DMS153 treated with DMSO at 0.1 percent for 48 hours (cell line): Measurements from ENCODE around the gene RSRC1.

Source experiments
- DNase-seq: peaks from one replicate; lab custom pipeline; 2025; ENCODE audit not compliant: unreplicated experiment; lab: John Stamatoyannopoulos, UW

RSRC1 gene

DNA sequence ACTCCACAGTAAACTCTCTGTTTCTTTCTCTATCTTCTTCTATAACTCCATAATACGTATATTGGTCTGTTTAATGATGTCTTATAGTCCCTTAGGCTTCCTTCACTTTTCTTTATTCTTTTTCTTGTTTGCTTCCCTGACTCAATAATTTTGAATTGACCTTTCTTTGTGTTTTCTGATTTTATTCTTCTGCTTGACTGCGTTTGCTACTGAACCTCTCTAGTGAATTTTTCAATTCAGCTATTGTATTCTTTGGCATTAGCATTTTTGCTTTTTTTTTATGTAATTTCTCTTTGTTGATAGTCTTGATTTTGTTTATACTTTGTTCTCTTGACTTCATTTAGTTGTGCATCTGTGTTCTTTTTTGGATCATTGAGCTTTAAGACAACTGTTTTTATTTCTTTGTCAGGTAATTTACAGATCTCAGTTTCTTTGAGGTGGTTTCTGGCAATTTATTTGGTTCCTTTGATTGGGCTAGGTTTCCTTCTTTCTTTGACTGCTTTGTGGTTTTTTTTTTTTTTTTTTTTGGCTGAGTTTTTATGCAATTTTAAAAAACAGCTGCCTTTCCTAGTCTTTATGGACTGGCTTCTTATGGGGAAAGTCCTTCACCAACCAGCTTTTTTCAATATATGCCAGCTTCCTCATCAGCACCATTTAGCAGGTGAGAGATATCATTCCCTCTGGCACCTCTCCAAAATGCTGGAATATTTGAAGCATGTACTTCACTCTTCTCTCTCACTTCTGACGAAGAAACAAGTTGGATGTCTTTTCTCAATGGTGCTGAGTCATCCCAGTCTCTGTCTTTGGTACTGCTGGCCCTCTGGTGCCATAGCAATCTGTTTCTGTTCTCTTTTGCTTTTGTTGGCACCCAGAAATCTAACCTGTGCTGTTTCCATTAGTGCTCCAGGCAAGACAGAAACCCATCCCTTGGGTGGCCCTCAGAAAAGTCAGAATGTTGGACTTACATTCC lies 17.6 kb downstream of the RSRC1 start:
- no peak for DNase-seq

DNA sequence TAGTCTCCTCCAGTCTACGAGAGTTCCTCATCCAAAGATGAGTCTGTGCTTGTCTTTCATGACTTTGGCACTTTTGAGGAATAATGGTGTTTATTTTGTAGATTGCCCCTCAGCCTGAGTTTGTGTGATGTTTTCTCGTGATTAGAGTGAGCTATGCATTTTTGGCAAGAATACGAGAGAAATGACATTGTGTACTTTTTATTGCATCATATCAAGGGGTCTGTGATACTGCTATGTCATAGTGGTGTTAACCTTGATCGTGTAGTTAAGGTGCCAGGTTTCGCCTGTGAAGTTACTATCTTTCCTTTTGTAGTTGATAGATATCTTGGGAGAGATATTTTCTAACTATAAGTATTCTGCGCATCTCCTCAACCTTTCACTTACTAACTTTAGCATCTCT lies 18.9 kb downstream of the RSRC1 start:
- DNase-seq, result no peak

DNA sequence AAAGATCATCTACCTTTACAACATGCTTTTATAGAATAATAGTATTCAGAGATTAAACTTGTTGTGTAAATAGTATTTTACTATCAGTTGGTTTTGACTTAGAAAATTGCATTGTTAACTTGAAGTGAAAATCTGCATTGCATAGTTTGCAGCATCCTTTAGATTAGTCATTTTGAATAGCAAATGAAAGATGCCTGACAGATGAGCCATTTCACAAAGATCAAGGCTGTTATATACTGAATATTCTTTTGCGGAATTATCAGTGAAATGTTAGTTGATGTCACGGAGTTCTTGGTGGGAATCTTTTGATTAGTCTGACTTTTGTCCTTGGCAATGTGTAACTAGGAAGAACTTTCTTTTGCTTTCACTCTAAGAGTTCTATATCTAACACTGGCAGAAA lies 24.5 kb downstream of the RSRC1 start:
- DNase-seq, result no peak

DNA sequence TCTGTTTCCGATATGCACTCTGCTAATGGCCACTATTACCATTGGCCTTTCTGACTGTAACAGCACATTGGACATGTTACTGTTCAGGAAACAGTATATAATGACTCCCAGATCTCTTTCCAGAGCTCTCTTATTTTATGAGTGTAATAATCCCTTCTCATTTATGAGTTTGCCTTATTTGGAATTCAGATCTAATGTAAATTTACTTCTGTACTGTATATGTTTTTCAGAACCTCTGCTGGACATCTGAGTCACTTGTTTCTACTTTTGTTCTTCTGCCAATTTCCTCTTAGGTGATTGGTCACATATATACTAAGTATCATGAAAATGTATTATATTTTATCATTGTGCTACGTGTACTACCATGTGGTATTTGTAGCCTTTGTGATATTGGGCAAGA lies 30.5 kb downstream of the RSRC1 start:
- no peak for DNase-seq

DNA sequence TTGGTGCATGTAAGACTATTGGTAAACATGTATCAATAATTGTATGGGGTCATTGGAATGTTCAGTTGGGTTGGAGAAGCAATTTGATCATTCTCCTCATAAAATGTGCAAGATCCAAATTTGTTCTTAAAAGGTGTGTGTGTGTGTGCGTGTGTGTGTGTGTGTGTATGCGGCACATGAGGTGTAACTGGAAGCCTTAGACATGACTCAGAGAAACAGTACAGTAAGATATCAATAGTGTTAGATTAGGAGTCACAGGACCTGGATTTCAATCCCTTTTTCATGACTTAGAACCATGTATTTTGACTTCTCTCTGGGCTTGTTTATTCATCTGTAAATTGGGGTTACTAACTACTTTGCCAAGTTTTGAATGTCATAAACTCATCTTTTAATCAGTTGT lies 38.3 kb downstream of the RSRC1 start:
- no peak for DNase-seq

DNA sequence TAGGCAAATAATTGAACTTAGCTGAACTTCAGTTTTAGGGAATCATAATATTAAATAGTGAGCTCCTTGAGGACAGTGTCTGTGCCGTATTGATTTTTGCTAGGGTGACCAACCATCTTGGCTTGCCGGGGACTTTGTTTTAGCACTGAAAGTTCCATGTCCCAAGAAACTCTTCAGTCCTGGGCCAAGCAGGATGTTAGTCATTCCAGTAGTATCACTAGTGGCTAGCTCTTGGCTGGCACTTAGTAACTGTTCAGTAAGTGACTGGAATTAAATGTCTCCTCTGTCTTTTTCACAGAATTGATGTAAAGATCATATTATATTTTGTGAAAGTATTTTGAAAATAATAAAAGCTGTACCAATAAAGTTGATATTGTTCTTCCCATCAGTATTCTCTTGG lies 42.3 kb downstream of the RSRC1 start:
- DNase-seq, result no peak

DNA sequence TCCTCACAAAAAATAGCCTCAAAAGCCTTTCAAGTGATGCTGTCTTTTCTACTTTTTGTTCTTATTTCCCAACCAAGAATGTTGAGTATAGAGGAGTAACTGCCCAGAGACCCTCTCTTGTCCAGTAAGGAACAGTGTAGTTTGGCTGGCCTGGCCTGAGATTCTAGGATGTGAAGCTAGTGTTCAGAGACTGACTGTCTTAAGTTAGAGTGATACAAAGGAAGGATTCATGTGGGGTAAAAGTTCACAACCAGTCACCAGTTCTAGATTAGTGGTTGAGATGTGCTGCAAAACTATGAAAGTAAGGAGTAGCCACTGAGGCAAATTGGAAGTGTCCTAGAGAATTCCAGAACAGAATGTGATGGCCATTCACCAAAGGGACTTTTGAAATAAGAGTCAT lies 49.1 kb downstream of the RSRC1 start:
- no peak for DNase-seq

DNA sequence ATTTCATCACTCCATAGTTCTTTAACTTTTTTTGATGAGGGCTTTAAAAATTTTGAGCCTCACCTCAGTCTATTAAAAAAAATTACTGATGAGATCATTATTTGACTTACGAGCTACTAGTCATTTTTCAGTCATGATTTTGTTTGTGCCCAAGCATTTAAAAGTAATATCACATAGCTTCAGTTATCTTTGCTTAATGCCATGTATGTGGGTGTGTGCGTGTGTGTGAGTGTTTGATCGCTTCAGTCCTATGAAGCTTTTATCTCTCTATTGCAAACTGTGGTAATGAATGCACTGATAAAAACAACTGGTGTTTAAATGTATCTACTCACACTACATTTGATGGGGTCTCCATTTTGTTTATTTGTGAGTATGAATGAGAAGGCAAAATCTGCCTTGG lies 49.8 kb downstream of the RSRC1 start:
- no peak for DNase-seq

DNA sequence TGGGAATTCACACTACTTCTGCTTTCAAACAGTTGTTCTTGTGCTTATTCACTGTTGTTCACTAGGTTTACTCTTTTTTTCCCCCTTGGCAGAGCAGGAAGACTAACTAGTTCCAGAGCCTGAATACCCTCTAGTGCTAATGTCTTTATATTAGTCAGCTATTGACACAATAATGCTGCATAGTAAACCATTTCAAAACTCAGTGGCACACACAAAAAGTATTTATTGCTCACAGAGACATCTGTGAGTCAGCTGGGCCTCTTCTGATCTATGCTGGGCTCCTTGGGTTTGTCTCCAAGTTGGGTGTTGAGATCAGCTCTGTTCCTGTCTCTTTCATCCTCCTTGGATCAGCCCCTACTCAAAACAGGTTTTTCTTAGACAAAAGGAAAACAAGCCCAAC lies 51.1 kb downstream of the RSRC1 start:
- no peak for DNase-seq

DNA sequence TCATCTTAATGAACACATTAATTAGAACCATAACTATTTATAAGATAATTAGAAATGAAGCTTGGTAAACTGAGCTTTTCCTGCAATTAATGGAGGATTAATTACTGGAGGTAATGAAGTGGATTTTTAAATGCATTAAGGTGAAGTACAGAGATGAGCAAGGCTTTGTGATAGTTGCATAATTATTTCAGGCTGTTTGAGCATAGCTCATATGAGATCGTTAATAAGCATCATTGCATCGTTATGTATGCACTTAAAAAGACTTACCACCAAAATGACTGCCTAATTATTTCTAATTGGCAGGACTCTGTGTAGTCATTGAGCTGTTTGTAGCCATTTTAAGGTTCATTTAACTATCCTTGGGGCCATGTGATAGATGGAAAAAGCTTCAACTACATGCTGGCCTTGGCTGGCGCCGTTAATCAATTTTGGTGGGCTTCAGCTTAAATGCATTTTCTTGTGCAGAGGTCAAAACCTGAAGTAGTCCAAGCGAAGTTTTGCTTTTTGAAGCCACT lies 55.3 kb downstream of the RSRC1 start:
- DNase-seq, result no peak

DNA sequence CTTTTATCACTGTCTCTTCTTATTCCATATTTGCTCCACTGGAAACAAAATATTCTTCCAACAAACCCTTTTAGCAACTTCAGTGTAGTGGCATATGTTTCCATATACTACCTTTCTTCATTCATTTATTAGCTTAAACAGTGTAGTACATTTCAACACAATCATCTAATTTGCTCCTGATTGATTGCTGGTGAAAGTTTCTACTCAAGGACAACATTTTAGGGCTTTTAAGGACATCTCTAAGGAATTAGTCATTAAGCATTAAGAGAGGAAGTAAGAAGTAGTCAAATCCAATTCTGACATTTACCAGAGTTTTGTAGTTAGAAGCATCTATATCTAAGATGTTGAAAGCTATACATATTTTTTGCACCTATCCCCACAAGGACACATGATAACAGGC lies 55.8 kb downstream of the RSRC1 start:
- DNase-seq, result no peak

DNA sequence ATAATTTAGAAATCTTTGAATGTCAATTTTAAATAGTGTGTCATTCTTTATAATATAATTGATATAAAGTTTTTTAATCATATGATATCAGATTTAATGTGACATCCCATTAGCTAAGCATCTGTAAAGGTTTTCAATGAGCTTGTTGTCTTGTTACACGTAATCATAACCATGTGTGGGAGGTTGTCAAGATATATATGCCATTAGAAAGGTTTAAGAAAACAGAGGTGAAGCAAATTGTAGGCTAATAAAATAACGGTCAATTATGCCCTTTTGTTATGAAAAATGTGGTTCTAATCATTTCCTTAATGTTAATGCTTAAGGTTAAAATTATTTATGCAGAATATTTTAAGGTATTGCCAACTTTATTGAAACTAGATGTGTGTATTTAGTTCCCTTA lies 56.3 kb downstream of the RSRC1 start:
- DNase-seq, result no peak

DNA sequence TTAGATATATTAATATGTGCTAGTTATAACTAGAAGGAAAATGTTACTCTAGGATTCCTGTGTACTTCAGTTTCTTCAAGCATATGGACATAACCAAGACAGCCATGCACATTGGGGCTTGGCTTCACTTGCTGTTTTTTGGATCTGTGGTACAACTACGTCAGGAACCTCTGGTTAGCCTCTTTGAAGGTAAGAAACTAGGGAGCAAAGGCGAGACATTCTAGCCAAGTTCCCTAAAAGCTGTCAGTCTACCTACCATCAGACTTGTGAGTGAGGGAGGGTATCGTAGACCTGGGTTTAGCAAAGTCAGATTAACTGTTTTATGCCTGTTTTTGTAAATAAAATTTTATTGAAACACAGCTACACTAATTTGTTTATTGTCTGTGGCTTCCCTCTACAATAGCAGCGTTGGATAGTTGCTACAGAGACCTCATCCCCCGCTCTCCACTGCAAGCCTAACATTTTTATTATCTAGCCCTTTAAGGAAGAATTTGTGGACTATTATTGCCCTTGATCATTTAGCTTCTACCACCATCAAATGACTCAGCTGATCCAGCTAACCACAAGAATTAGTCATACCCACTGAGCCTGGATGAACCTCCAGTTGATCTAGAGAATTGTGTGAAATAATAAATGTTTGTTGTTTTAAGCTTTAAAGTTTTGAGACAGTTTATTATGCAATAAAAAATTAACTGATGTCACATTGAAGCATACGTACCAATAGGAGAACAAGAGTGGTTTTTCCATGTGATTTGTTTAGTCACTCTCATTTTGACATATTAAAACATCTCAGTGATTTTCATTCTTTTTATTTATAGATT lies 58.1 kb downstream of the RSRC1 start:
- no peak for DNase-seq

DNA sequence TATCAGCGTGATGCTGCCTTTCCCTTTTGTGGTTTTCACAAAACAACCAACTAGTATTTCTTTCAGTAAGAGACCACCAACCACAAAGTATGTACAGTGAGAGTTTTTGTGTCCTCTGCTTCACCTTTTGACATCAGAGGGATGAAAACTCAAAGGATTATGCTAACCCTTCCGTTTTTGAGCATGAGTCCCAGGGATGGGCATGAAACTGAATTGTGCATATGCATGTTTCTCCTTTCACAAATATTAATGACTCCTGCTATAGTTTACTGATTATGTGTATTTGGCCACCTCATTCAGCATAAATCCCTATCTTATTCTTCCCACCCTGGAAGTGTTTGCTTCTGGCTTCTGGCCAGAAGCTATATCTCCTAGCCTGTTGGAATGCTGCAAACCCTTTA lies 59.2 kb downstream of the RSRC1 start:
- no peak for DNase-seq

DNA sequence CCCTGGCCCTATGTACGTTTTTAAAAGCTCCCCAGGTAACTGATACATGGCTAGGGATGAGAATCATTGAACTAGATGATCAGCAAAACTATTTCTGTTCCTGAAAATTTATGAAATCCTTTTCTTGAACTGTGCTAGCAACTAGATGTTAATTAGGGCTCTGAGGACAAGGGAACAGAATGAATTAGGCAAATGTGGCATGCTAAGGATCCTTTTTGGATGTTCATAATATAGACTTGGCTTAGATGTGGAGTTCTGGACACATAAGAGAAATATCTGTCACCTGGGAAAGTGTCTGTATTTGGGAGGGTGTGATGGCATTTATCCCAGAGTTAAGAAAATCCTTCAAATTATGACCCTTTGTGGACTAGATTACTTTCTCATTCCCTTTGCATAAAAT lies 71.2 kb downstream of the RSRC1 start:
- DNase-seq, result no peak

DNA sequence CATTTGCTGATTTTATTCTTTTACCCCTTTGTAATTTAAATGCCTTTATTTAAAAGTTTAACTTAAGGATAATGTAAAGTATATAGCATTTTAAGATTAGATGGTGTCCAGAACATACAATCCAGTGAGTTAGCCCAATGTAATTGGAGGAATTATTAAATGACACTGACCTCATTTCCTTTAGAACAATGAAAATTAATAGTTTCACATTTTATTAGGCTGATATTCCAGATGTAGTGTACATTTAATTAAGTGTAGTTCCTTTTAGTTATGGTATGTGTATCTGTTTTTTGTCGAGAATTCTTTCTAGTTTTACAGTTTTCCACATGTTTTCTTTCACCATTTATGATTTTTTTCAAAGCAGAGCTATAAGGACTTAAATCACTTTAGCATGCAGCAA lies 75.8 kb downstream of the RSRC1 start:
- no peak for DNase-seq

DNA sequence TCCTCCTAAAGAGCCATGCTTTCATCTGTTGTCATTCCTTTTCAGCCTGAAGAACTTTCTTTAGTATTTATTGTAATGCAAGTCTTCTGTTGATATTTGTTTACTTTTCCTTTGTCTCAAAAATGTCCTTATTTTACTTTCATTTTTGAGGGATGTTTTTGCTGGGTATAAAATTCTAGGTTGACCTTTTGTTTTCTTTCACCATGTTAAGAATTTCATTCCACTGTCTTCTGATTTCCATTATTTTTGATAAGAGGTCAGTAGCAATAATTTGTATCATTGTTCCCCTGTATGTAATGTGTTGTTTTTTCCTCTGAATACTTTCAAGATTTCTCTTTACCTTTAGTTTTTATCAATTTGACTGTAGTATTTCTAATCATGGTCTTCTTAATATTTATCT lies 91.1 kb downstream of the RSRC1 start:
- no peak for DNase-seq

DNA sequence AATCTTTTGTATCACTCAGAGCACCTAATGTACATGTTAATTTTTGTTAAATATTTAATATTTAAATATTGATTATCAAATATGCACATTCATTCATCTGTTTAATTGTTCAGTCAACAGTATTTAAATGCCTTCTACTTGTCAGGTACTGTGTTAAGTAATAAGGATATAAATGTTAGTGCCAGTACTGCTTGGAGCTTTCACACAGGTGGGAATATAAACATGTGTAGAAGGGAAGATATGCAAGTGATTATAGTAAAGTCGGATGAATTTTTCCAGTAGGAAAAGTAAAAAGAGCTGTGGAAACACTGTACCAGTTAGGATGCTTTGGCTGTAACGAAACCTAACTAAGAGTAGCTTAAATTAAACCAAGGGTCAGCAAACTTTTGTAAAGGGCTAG lies 95.4 kb downstream of the RSRC1 start:
- DNase-seq, result no peak

DNA sequence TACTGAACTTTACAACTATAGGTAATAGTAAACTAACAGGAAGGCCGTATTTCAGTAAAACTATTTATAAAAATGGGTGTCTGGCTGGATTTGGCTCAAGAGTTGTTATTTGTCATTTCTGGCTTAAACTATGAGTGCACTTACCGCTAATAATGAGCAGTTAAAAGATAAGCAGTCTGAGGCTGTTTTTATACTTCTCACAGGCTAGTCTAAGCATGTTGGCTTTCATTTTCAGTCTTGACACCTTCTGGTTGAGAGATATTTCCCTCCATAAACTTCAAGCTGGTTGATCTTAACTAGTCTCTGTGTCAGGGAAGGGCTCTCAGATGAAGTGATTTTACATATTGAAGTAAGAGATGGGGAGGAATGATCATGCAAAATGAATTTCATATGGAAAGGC lies 96.1 kb downstream of the RSRC1 start:
- DNase-seq, result no peak

DNA sequence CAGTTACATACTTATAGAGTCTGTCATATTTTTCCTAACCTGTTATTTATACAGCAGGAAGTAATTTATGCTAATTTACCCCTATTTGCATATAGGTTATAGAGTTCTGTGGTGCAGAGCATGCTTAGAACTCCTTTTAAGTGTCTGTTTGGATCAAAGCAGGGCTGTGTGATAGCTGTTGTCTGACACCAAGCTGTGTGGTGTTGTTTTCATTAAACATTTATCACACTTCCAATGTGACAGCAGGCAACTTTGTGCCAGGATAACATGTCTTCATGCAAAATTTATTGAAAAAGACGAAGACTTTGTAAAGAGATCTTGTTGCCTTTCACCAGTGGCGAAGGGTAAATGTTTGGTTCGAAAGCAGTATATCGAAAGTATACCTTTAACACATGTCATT lies 100.2 kb downstream of the RSRC1 start:
- DNase-seq, result no peak

DNA sequence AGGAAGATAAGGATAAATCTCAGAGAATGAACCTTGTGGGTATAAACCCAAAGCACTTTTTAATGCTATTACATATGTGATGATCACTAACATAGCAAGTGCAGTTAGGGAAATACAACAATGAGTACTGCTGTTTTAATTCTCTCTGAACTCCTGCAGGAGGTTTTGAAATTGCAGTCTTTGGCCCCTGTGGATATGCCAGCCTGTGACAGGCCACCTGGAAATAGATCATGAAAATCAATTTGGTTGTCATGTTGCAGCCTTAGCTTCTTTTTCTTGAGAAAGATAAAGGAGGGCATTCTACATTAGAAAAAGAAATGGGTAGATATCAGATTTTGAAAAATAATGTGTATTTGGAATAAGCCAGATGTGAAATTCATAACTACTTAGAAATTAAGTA lies 103.6 kb downstream of the RSRC1 start:
- DNase-seq, result no peak

DNA sequence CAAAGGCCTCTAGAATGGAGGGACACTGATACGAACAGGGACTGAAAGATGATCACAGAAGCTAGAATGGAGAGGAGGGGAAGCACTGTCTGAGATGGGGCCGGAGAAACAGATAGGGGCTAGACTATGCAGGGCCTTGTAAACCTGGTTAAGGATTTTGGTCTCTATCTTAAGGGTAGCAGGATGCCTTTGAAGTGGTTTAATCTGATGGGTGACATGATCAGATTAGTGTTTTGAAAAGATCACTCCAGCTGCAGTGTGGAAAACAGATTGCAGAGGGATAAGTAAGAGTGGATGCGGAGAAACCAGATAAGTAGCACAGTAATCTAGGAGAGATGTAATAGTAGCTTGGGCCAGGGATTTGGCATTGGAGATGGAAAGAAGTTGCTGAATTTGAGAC lies 108.1 kb downstream of the RSRC1 start:
- no peak for DNase-seq
